Measurements from ENCODE around the gene CS.

CS gene

DNA sequence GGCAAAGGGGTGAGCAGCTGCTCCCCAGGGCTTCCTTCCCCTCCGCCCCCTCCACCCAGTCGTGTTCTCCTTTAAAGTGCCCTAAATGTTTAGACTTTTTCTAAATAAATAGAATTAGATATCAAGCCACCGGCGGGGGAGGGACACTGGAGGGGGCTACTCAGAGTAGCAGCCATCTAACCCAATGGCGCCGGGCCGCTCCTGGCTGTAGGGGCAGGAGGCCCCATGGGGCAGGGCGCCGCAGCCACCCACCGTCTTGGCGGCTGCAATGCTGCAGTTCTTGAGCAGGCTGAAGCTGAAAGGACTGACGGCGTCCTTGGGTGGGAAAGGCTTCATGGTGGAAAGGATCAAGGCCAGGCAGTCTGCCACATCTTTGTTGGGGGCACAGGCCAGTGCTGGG lies 57.1 kb downstream of the CS start:
- no peak for DNase-seq

DNA sequence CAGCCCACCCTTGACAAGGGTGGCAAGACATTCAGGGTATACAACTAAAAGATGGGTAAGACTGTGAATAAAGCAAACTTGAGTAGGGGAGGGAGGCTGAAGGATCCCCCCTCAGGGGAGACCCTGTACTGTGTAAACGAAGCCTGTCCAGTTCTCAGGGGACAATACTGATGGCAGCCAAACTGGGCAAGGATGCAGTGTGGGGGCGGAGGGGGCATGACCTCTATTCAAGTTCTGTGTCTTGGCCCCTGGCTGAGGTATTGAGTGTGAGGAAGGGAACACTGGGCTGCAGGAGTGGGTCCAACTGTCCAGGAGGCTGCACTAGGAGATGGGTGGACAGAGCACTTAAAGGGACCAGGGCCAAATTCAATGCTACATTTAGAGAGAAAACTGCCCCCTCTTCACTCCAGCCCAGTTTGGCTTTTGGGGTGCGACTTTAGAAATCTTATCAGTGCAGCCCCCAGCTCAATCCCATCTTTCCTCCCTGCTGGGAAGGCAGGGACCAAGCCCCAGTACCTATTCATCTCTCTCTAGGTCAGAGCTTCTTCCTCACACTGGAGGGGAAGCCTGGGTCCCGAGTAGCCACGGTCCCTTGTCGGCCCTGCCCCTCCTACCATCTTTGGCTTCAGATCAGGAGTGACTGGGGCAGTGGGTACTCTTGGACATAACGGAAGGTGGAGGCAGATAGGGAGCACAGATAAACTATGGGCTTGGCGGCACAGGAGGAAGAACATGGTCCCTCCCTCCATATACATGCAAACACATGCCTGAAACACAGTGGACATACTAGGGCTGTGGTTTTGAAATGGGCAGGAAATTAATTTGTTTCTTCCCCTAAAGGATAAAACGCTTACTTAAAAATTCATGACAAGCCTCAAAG lies 58.5 kb downstream of the CS start:
- DNase-seq: no peak

DNA sequence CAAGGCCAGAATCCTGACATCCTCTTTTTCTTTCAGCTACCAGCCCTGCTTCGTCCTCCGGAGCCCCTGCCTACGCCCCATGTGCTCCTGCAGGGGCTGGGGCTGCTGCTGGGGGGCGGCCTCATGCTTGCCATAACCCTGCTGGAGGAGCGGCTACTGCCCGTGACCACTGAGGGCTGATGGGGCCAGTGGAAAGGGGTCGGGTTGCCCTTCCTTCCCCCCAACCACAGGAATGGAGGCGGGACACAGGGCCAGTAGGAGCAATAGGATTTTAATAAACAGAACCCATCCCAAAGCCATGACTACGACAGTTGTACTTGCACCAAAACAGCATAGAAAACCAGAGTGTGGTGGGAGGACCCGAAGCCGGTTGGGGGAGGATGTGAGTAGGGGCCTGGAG lies 62.6 kb downstream of the CS start:
- DNase-seq: no peak

DNA sequence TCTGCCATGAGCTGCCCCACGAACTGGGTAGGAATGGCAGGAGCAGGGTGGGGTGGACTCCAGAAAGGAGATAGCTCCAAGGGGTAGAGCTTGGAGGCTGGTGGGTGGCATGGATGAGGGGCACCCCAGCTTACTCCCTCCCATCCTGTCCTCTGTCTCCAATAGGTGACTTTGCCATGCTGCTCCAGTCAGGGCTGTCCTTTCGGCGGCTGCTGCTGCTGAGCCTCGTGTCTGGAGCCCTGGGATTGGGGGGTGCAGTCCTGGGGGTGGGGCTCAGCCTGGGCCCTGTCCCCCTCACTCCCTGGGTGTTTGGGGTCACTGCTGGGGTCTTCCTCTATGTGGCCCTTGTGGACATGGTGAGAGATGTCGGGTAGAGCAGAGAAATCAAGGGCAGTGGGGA lies 63.1 kb downstream of the CS start:
- DNase-seq: no peak

DNA sequence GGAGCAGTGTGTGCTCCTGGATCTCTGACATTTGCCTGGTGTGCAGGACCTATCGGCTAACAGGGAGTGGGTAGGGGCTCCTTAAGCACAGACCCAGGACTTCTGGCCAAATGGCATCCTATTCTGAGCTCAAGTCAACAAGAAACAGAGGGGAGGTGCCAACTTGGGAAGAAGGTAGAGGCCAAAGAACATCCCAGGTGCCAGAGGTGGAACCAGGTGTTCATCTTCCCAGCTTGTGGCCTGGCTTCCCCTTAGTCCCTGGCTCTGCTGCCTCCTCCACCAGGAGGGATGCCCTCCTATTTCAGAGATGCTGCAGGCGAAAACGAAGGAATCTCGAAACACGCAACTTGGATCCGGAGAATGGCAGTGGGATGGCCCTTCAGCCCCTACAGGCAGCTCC lies 64.0 kb downstream of the CS start:
- DNase-seq: no peak

DNA sequence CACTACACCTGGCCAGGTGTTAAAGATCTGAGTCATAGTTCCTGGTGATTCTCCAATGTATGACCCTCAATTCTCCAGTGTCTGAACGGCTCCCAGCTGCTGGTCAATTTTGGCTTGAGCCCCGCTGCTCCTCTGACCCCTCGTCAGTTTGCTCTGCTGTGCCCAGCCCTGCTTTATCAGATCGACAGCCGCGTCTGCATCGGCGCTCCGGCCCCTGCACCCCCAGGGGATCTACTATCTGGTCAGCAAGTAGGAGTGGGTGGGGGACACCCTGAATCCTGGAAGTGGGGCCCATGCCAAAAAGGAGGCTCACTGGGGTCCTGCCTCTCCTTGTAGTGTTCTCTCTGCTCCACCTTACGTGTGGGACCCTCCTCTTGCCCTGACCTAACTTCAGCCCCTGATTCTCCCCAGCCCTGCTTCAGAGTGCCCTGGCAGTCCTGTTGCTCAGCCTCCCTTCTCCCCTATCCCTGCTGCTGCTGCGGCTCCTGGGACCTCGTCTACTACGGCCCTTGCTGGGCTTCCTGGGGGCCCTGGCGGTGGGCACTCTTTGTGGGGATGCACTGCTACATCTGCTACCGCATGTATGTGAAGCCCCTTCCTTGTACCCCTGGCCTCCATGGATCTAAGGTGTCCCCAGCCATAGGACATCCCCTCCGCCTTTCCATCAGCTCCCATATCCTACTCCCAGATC lies 65.2 kb downstream of the CS start:
- no peak for DNase-seq

DNA sequence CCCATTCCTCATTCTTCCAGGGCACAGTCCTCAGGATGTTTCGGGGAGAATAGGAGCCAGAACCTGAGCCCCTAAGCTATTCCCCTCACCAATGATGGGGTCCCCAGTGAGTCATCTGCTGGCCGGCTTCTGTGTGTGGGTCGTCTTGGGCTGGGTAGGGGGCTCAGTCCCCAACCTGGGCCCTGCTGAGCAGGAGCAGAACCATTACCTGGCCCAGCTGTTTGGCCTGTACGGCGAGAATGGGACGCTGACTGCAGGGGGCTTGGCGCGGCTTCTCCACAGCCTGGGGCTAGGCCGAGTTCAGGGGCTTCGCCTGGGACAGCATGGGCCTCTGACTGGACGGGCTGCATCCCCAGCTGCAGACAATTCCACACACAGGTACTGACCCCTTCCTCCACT lies 68.9 kb downstream of the CS start:
- DNase-seq: no peak

DNA sequence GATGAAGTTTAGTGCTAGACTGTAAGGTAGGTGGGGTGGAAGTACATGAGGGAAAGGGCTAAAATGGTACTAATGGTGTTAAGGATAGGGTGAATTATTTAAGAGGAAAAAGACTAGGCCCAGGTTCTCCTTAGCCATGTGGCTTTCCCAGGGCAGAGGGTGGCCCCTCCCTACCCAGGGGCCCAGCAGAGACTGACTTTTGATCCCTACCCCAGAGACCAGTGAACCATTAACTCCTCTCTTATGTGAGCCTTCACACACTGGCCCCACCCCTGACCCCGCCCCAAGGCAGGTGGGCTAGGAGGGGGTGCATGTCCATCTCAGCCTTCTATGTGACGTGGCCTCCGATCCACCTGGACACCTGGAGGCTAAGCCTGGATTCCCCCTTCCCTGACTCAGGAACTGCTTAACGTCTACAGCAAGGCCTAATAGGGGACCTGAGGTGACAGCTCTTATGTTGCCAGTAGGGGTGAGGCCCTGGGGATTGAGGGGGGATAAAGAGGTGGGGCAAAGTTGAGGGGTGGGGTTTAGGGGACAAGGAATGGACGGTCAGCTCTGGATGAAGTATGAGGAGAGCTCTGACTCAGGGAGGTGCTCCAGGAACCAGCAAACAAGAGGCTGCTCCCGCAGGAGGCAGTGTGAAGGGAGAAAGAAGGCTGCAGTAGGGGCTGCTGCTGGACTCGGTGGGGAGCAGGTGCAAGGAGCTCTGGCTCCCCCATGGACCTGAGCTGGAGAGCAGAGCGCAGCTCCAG lies 69.5 kb downstream of the CS start:
- no peak for DNase-seq

DNA sequence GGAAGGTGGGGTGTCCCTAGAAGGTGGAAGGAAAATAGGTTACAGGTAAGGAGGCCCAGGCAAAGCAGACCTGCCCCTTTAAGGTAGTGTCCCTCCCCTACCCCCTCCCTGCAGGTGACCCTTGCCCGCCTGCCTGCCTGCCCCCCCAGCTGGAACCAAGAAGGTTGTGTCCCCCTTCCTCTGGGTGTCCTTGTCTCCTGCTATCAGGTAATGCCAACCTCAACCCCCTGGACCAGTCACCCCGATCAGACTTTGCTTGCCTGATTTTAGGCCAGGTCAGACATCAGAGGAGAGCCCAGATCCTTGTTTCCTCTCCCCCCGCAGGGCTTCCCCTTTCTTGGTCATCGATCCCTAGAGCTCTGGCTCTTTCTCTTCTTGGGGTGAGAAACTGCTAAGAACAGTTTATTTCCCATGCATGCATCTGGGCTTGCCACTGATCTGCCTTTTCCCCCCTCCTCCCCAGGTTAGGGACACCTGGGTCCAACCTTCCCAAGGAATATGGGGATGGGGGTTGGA lies 70.2 kb downstream of the CS start, which contains the start of gene SLC39A5:
Gene SLC39A5 (plus strand): TSS at position 136 of the 516 bp plus-strand sequence. CDS start 1,224 bp downstream, outside the sequence.
- DNase-seq: no peak

DNA sequence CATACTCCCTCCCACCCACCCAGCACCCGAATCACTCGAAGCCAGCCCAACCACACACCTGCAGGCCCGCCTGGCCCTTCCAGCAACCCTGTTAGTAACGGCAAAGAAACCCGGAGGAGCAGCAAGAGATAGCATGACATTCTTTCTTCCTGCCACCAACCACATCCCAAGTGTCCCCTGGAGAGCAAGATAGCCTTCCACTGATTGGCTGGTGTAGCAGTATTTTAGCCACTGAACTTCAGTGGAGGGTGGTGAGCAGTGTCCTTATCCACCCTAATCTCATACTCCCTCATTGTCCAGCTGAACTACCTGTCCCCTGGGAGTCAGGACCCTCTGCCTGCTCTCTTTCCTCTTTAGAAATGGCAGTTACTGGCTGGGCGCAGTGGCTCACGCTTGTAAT lies 71.0 kb downstream of the CS start:
- DNase-seq: no peak

DNA sequence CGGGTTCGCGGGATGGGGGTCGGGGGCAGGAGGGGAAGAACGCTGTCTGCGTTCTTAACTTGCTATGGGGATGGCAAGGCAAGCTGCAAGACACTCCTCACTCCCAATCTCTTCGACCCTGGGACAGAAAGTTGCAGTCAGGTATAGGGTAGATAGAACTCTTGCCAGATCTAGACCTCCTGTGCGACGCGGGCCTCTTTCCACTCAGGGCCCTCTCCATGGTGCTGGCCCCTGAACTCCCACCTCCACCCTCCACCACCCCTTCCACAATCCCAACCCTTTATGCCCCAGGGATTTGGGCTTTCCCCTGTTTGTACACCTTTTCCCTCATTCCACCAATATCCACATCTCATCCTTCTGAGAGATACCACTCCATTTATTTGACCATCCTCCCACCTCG lies 75.2 kb downstream of the CS start:
- no peak for DNase-seq

DNA sequence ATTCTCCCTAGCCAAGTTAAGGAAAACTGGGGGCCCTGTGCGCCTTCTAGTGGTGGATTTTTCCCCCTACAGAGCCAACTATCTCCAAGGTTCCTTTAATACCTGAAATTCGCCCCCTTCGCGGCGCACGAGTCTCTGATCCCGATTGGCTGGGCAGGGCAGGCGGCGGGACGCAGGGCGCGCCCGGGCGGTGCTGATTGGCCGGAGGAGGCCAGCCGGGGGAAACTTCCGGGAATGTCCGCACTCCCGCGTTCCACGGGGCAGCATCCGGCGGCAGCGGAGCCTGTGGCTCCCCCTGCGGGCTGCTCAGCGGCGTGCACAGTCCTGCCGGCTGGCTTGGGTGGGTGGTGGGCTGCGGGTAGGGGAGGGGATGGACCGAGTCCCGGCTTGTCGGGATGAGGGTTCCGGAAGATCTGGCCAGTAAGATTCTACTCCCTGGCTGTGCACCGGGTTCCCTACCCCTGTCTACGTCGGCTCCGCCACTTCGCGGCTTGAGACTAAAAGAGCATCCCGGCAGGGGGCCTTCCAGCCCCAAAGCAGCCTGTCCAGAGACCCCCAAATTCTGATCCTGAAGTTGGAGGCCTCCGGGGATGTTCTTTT lies 75.9 kb downstream of the CS start, which contains the start of gene NABP2:
Gene NABP2 (plus strand): TSS at position 241 of the 600 bp plus-strand sequence. CDS start 515 bp downstream, outside the sequence.
- DNase-seq: peak; percentile 97

DNA sequence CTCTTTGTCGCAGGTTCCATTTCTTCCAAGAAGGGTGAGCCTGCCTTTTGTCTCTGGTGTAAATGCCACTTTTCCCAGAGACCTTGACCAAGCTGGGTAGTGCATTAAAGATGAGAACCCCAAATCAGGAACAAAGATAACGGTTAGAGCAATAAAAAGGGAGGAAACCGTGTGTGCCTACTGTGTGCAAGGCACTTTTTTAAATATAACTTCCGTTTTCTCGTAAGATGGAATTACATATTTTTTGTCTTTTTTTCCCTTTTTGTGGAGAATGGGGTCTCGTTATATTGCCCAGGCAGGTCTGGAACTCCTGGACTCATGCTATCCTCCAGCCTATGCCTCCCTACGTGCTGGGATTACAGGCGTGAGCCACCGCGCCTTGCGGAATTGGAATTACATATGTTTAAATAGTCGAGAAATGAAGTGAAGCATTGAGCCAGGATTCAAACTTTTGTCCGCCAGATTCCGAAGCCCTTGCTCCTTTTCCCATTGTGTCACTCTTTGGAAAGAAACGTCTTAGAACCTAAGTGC lies 76.5 kb downstream of the CS start:
- no peak for DNase-seq

DNA sequence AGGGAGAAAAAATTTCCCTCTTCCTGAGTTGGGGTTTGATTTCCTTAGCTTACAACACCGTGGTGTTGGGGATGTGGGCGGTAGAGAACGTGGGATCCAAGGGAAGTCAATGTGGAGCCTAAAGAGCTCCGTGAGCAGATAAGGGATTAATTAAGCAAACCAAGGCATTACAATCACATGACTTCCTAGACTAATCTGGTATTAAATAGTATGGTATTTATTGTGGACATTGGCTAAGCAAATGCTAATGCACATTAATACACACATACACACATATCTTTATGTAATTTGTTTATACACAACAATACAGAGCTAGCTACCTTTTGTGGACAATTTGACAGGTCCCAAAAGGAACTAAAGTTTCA lies 77.6 kb downstream of the CS start:
- DNase-seq: no peak

DNA sequence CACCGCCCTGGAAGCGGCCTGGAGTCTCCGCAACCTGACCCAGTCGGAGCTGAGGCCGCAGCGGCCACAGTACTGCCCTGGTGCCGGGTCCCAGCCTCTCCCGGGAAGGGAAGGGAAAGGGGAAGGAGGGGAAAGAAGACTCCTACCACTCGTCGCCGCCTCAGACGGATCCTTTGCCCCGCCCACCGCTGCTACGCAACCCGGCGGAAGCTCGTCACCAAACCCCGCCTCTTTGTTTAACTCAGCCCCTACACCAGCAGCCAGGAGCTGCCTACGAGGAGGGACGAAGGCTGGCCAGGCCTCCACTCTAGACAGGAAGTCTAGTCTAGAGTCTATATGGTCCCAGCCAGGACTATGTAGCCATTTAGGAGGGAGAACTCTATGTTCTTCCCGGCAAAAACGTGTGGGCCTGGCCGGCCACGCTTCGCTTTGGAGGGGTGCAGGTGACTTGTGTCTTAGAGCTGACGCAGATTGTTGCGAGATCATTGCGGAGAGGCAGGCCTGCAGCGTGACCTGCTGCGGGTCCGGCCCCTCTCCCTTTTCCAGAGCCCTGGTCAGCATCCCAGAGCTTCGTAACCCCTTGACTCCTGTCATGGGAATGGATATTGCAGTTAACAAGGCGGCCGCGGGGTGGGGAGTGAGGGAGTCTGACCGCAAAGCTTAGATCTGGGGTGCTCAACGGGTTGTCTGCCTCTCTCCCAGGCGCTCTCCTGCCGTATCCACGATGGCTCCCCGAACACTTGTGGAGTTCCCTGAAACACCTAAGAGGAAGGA lies 78.2 kb downstream of the CS start, which contains the start of gene RNF41:
Gene RNF41 (minus strand): TSS at position 166 of the 774 bp plus-strand sequence. CDS start 7,875 bp downstream, outside the sequence.
- DNase-seq: peak; percentile 99
